ENCODE data around the gene LAMB2. TPM values are rescaled to one million over a fixed set of nuclear protein-coding genes. Genes with fewer than 3 reads are reported as not detected.

The LAMB2 gene
- total and polyA plus RNA-seq, 10 donors, result 97.7 to 376 (median 274) TPM

- Histone ChIP-seq H3K4me1 (peaks cover 2 to 50% (median 38%) of the 10 kb centered on the region in 6 donors), H3K27ac (no peak overlapping the region), H3K36me3 (peaks cover 0 to 27% (median 0%) of the 10 kb centered on the region in 6 donors), H3K9me3 (no peaks in the 10 kb centered on the region), H3K27me3 (replicated peaks in 1 of 7) (no peaks in the 10 kb centered on the region), H3K4me3 (no peak overlapping the region)
- no peak for DNase-seq
- intact Hi-C loops (cut with DNase I; ENCODE audit: low total_unique reads), result no loop called here
- WGBS, 5 donors, result 70 to 85% (median 81%) methylated on average over 8 of the region's 8 CpGs
- TF ChIP-seq POLR2A (IDR thresholded peaks at IDR 0.05) (no peak), POLR2AphosphoS5 (IDR thresholded peaks at IDR 0.05) (no peak)
- TF ChIP-seq, protein P1, sequence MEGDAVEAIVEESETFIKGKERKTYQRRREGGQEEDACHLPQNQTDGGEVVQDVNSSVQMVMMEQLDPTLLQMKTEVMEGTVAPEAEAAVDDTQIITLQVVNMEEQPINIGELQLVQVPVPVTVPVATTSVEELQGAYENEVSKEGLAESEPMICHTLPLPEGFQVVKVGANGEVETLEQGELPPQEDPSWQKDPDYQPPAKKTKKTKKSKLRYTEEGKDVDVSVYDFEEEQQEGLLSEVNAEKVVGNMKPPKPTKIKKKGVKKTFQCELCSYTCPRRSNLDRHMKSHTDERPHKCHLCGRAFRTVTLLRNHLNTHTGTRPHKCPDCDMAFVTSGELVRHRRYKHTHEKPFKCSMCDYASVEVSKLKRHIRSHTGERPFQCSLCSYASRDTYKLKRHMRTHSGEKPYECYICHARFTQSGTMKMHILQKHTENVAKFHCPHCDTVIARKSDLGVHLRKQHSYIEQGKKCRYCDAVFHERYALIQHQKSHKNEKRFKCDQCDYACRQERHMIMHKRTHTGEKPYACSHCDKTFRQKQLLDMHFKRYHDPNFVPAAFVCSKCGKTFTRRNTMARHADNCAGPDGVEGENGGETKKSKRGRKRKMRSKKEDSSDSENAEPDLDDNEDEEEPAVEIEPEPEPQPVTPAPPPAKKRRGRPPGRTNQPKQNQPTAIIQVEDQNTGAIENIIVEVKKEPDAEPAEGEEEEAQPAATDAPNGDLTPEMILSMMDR (IDR thresholded peaks at IDR 0.05 in 8 of 11, conservative IDR thresholded peaks at IDR 0.05 in 3 of 11), result no peak
These were observed 42.7 kb upstream of the LAMB2 start for GRCh38 chr3:49175530-49175929.

DNA sequence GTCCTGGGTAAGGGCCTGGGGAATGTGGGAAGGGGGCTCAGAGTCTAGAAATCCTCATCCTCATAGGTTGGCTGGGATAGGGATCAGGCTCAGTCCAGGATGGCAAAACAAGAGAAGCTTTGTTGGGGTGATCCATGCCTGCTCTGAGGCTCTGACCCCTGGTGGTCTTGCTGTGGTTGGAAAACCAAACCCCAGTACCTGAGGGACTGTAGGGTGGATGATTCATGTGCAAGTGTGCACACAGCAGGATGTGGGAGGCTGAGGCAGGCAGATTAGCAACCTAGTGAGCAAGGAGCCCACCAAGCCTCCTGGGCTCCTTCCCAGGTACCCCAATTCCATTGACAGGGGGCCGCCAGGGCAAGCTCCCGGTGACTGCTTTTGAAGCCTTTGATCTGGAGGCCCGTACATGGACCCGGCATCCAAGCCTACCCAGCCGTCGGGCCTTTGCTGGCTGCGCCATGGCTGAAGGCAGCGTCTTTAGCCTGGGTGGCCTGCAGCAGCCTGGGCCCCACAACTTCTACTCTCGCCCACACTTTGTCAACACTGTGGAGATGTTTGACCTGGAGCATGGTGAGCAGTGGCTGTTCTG lies 41.6 kb upstream of the LAMB2 start:
- Histone ChIP-seq H3K27ac (peak overlapping the region in 4 of 8 donors; percentile 74 to 87 (median 84)), H3K36me3 (peaks cover 0 to 27% (median 0%) of the 10 kb centered on the region in 6 donors), H3K4me3 (no peak overlapping the region), H3K9me3 (no peaks in the 10 kb centered on the region), H3K4me1 (peaks cover 4 to 56% (median 40%) of the 10 kb centered on the region in 6 donors), H3K27me3 (replicated peaks in 1 of 7) (no peaks in the 10 kb centered on the region)
- TF ChIP-seq POLR2AphosphoS5 (IDR thresholded peaks at IDR 0.05), result no peak
- TF ChIP-seq, protein P1 (IDR thresholded peaks at IDR 0.05 in 8 of 11, conservative IDR thresholded peaks at IDR 0.05 in 3 of 11), result no peak
- no peak for TF ChIP-seq POLR2A (IDR thresholded peaks at IDR 0.05)
- WGBS, 5 donors, result 93 to 96% (median 94%) methylated on average over 8 to 9 of the region's 9 CpGs
- intact Hi-C loops (cut with DNase I; ENCODE audit: low total_unique reads), result loop anchor here (5.0 kb wide), 1 partner anchor 103 kb away; the partner anchor contains the start of gene C3orf62
- DNase-seq, result no peak

- intact Hi-C loops (cut with DNase I; ENCODE audit: low total_unique reads), result loop anchor here (5.0 kb wide), 1 partner anchor 104 kb away; the partner anchor contains the start of gene C3orf62
- Histone ChIP-seq H3K4me1 (peaks cover 4 to 56% (median 40%) of the 10 kb centered on the region in 6 donors), H3K27me3 (replicated peaks in 1 of 7) (no peaks in the 10 kb centered on the region), H3K9me3 (no peaks in the 10 kb centered on the region), H3K4me3 (peak overlapping the region in 1 of 8 donors; percentile 88), H3K36me3 (peaks cover 0 to 27% (median 0%) of the 10 kb centered on the region in 6 donors), H3K27ac (peak overlapping the region in 5 of 8 donors; percentile 74 to 87 (median 82))
- DNase-seq, result no peak
- TF ChIP-seq, protein P1 (IDR thresholded peaks at IDR 0.05 in 8 of 11, conservative IDR thresholded peaks at IDR 0.05 in 3 of 11), result no peak
- TF ChIP-seq POLR2A (IDR thresholded peaks at IDR 0.05) (no peak), POLR2AphosphoS5 (IDR thresholded peaks at IDR 0.05) (no peak)
- WGBS, 5 donors, result 57 to 78% (median 72%) methylated on average over 3 to 4 of the region's 4 CpGs
These were observed 40.9 kb upstream of the LAMB2 start for GRCh38 chr3:49173792-49174170.

DNA sequence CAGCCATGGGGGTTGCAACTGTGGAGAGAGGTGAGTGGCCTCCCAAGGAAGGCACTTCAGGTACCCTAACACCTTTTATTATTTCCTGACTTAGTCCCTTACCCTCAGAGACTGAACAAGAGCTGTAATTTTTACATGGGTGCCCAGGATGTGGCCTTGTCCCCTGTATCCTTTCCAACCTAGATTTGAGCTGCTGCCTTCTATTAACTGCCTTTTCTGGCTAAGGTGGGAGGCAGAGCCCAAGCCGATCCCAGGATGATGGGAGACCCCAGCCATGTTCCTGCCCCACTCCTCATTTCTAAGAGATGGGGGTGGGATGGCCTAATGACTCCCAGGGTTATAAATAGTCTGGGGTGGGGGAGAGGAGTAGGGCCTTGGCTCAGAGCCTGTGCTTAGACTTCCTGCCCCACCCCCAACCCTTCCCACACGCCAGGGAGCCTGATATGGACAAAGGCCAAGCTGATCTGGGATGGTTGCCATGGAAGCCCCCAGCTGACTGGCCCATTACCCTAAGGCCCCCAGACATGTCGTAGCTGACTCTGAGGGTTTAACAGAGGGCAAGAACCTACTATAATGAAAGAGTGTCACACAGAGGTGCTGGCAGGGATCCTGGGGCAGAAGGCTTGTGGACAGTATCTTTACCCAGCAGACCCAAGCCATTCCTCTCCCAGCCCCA lies 40.4 kb upstream of the LAMB2 start:
- intact Hi-C loops (cut with DNase I; ENCODE audit: low total_unique reads), result loop anchor here (5.0 kb wide), 1 partner anchor 104 kb away; the partner anchor contains the start of gene C3orf62
- H3K27ac ChIP-seq, result peak overlapping the region in 7 of 8 donors; percentile 74 to 87 (median 79)
- H3K9me3 ChIP-seq, result no peaks in the 10 kb centered on the region
- H3K27me3 ChIP-seq (replicated peaks in 1 of 7), result no peaks in the 10 kb centered on the region
- H3K36me3 ChIP-seq, result peaks cover 0 to 27% (median 0%) of the 10 kb centered on the region in 6 donors
- TF ChIP-seq POLR2A (IDR thresholded peaks at IDR 0.05) (no peak), POLR2AphosphoS5 (IDR thresholded peaks at IDR 0.05) (peak in 2 of 3 donors; percentile 55 to 59)
- TF ChIP-seq, protein P1 (IDR thresholded peaks at IDR 0.05 in 8 of 11, conservative IDR thresholded peaks at IDR 0.05 in 3 of 11), result no peak
- peaks cover 4 to 56% (median 40%) of the 10 kb centered on the region in 6 donors for H3K4me1 ChIP-seq
- H3K4me3 ChIP-seq, result peak overlapping the region in 6 of 8 donors; percentile 48 to 88 (median 58)
- DNase-seq, result no peak
- 35 to 62% (median 46%) methylated on average over 3 of the region's 3 CpGs for WGBS, 5 donors
